ENCODE results near the gene TAF4B. TPM values are rescaled to one million over a fixed set of nuclear protein-coding genes. Genes with fewer than 3 reads are reported as not detected.
A peak's percentile ranks its signal among the peaks of the same experiment; 100 is the strongest.

The TAF4B gene
- total RNA-seq, 1 experiment from 2014 or later = 8.3 TPM

GRCh38 chr18:26425148-26425531 is 198.9 kb downstream of the TAF4B start:
- ChIA-PET POLR2A (ENCODE audit: unreplicated experiment) (no interaction called here), CTCF (no interaction called here)
- no peak for ATAC-seq
- Histone ChIP-seq H4K20me1 (ENCODE audit: low read length) (no peaks in the 10 kb centered on the region), H3K9me3 (ENCODE audit: low read length) (no peaks in the 10 kb centered on the region), H3K9me2 (replicated peaks; ENCODE audit: low read length) (no peaks in the 10 kb centered on the region), H3K4me2 (ENCODE audit: low read length) (no peak overlapping the region), H3F3A (ENCODE audit: low read length, unreplicated experiment) (no peaks in the 10 kb centered on the region), H3K4me3 (ENCODE audit: low read length) (no peak overlapping the region), H3K36me3 (ENCODE audit: low read depth, low read length) (no peaks in the 10 kb centered on the region), H3K27ac (ENCODE audit: low read length) (no peak overlapping the region), H3K4me1 (ENCODE audit: insufficient read depth, low read length) (peaks cover 9% of the 10 kb centered on the region), H3K27me3 (ENCODE audit: low read length) (no peaks in the 10 kb centered on the region), H3K9ac (ENCODE audit: low read length) (no peak overlapping the region), H3K79me2 (ENCODE audit: low read length) (no peaks in the 10 kb centered on the region), H2AFZ (ENCODE audit: low read length) (no peak overlapping the region)
- BruUV-seq (replicated peaks) = no TSS peak
- DNase-seq = no peak
- TF ChIP-seq EZH2 (IDR thresholded peaks at IDR 0.05; ENCODE audit: low read length, unreplicated experiment) (no peak), CTCF (conservative IDR thresholded peaks at IDR 0.05; ENCODE audit: low read depth, low read length) (no peak), EZH2phosphoT487 (IDR thresholded peaks at IDR 0.05; ENCODE audit: borderline replicate concordance, low read length) (no peak)
- intact Hi-C loops (cut with micrococcal nuclease) = no loop called here

- Histone ChIP-seq H3K27me3 (ENCODE audit: low read length) (no peaks in the 10 kb centered on the region), H3K9ac (ENCODE audit: low read length) (no peak overlapping the region), H3K36me3 (ENCODE audit: low read depth, low read length) (no peaks in the 10 kb centered on the region), H3F3A (ENCODE audit: low read length, unreplicated experiment) (no peaks in the 10 kb centered on the region), H4K20me1 (ENCODE audit: low read length) (no peaks in the 10 kb centered on the region), H3K4me1 (ENCODE audit: insufficient read depth, low read length) (peaks cover 12% of the 10 kb centered on the region), H3K79me2 (ENCODE audit: low read length) (no peaks in the 10 kb centered on the region), H3K9me2 (replicated peaks; ENCODE audit: low read length) (no peaks in the 10 kb centered on the region), H3K4me2 (ENCODE audit: low read length) (no peak overlapping the region), H3K27ac (ENCODE audit: low read length) (no peak overlapping the region), H2AFZ (ENCODE audit: low read length) (peak overlapping the region; percentile 46; the same call in 1 of the 2 replicates), H3K9me3 (ENCODE audit: low read length) (no peaks in the 10 kb centered on the region), H3K4me3 (ENCODE audit: low read length) (no peak overlapping the region)
- no TSS peak for BruUV-seq (replicated peaks)
- ATAC-seq (peak; percentile 100), DNase-seq (peak; percentile 84)
- CTCF ChIA-PET = interaction anchor here (0.5 kb wide), 1 partner anchor 1662 kb away, joined by 3 read pairs; no protein-coding TSS in a partner anchor
- no peak for TF ChIP-seq CTCF (conservative IDR thresholded peaks at IDR 0.05; ENCODE audit: low read depth, low read length)
- POLR2A ChIA-PET (ENCODE audit: unreplicated experiment) = interaction anchor here (0.6 kb wide), 1 partner anchor 9 kb away, joined by 3 read pairs; no protein-coding TSS in a partner anchor
- intact Hi-C loops (cut with micrococcal nuclease) = no loop called here
These were observed 203.4 kb downstream of the TAF4B start for GRCh38 chr18:26429535-26430226.

GRCh38 chr18:26432651-26433424 is 206.6 kb downstream of the TAF4B start:
- H3K9me3 ChIP-seq (ENCODE audit: low read length) = no peaks in the 10 kb centered on the region
- DNase-seq = no peak
- ChIA-PET POLR2A (ENCODE audit: unreplicated experiment) (no interaction called here), CTCF (no interaction called here)
- no TSS peak for BruUV-seq (replicated peaks)
- peaks cover 25% of the 10 kb centered on the region for H3K4me1 ChIP-seq (ENCODE audit: insufficient read depth, low read length)
- no peaks in the 10 kb centered on the region for H3F3A ChIP-seq (ENCODE audit: low read length, unreplicated experiment)
- H3K4me2 ChIP-seq (ENCODE audit: low read length) = no peak overlapping the region
- TF ChIP-seq EZH2 (IDR thresholded peaks at IDR 0.05; ENCODE audit: low read length, unreplicated experiment) = no peak
- no peak for TF ChIP-seq CTCF (conservative IDR thresholded peaks at IDR 0.05; ENCODE audit: low read depth, low read length)
- TF ChIP-seq EZH2phosphoT487 (IDR thresholded peaks at IDR 0.05; ENCODE audit: borderline replicate concordance, low read length) = no peak
- H3K36me3 ChIP-seq (ENCODE audit: low read depth, low read length) = no peaks in the 10 kb centered on the region
- H3K4me3 ChIP-seq (ENCODE audit: low read length) = no peak overlapping the region
- H3K79me2 ChIP-seq (ENCODE audit: low read length) = no peaks in the 10 kb centered on the region
- no peak overlapping the region for H2AFZ ChIP-seq (ENCODE audit: low read length)
- intact Hi-C loops (cut with micrococcal nuclease) = no loop called here
- no peaks in the 10 kb centered on the region for H3K9me2 ChIP-seq (replicated peaks; ENCODE audit: low read length)
- H4K20me1 ChIP-seq (ENCODE audit: low read length) = no peaks in the 10 kb centered on the region
- H3K9ac ChIP-seq (ENCODE audit: low read length) = no peak overlapping the region
- ATAC-seq = no peak
- H3K27me3 ChIP-seq (ENCODE audit: low read length) = no peaks in the 10 kb centered on the region
- no peak overlapping the region for H3K27ac ChIP-seq (ENCODE audit: low read length)

Data from PC-3 (cell line).